Chondrocyte (in vitro differentiated cells): ENCODE measurements around the gene IDH1. TPM values are rescaled to one million over a fixed set of nuclear protein-coding genes. Genes with fewer than 3 reads are reported as not detected.

ENCODE experiments used
- DNase-seq: peaks from one replicate; pipeline ENCODE4 v3.0.0; 2021; ENCODE audit warnings: mixed read lengths, low spot score
- H3K27ac Mint-ChIP-seq: one replicate; pipeline ENCODE4 v1.8.0; 2021; ENCODE audit warnings: mild to moderate bottlenecking, moderate library complexity, mixed read lengths; ENCODE audit not compliant: unreplicated experiment
- H3K27me3 Mint-ChIP-seq: 2 replicates; pipeline ENCODE4 v1.8.0; 2021; ENCODE audit warnings: low read depth, mixed read lengths
- H3K36me3 Mint-ChIP-seq: 2 replicates; pipeline ENCODE4 v1.8.0; 2021; ENCODE audit warnings: low read depth, mixed read lengths
- H3K4me1 Mint-ChIP-seq: 2 replicates; pipeline ENCODE4 v1.8.0; 2021; ENCODE audit warnings: low read depth, mild to moderate bottlenecking, mixed read lengths
- H3K4me3 Mint-ChIP-seq: one replicate; pipeline ENCODE4 v1.8.0; 2021; ENCODE audit warnings: mild to moderate bottlenecking, moderate library complexity, mixed read lengths; ENCODE audit not compliant: unreplicated experiment
- H3K9me3 Mint-ChIP-seq: 2 replicates; pipeline ENCODE4 v1.8.0; 2021; ENCODE audit warnings: low read depth, mixed read lengths
- total RNA-seq: library from RNA; stranded (reverse); gene quantifications from 3 replicates; pipeline ENCODE4 v1.2.1, GENCODE V29; 2021
- TF ChIP-seq, protein P1 (sequence below): fragments of 200-600 bp; sonication (generic); IDR thresholded peaks from 2 replicates; pipeline ENCODE4 v1.5.0; 2021; ENCODE audit warnings: antibody characterized with exemption, mild to moderate bottlenecking, moderate library complexity

IDH1 gene
- total RNA-seq, 1 donor from 2014 or later, result 78.2 TPM

DNA sequence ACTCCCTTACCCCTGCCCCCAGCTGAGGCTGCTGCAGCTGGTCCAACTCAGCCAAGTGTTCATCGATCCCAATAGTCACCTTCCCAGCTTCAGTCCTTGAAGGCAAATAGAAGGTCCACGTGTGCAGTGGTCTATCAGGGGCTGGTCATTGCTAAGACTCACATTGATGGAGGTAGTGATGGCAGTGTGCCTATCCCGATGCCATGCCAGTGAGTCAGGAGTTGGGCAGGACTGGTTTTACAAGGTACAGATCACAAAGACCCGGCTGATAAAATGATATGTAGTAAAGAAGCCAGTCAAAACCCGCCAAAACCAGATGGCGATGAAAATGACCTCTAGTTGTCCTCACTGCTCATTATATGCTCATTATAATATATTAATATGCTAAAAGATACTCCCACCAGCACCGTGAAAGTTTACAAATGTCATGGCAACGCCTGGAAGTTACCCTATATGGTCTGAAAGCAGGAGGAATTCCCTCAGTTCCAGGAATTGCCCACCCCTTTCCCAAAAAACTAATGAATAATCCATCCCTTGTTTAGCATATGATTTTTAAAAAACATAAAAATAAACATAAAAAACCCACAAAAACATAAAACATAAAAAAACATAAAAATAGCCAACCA, 62.1 kb downstream of the IDH1 start:
- TF ChIP-seq, protein P1, sequence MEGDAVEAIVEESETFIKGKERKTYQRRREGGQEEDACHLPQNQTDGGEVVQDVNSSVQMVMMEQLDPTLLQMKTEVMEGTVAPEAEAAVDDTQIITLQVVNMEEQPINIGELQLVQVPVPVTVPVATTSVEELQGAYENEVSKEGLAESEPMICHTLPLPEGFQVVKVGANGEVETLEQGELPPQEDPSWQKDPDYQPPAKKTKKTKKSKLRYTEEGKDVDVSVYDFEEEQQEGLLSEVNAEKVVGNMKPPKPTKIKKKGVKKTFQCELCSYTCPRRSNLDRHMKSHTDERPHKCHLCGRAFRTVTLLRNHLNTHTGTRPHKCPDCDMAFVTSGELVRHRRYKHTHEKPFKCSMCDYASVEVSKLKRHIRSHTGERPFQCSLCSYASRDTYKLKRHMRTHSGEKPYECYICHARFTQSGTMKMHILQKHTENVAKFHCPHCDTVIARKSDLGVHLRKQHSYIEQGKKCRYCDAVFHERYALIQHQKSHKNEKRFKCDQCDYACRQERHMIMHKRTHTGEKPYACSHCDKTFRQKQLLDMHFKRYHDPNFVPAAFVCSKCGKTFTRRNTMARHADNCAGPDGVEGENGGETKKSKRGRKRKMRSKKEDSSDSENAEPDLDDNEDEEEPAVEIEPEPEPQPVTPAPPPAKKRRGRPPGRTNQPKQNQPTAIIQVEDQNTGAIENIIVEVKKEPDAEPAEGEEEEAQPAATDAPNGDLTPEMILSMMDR, result no peak
- Mint-ChIP-seq H3K4me3 (no peak overlapping the region), H3K4me1 (no peaks in the 10 kb centered on the region), H3K36me3 (no peaks in the 10 kb centered on the region), H3K27me3 (peaks cover 2% of the 10 kb centered on the region), H3K27ac (no peak overlapping the region), H3K9me3 (no peaks in the 10 kb centered on the region)
- DNase-seq, result no peak

DNA sequence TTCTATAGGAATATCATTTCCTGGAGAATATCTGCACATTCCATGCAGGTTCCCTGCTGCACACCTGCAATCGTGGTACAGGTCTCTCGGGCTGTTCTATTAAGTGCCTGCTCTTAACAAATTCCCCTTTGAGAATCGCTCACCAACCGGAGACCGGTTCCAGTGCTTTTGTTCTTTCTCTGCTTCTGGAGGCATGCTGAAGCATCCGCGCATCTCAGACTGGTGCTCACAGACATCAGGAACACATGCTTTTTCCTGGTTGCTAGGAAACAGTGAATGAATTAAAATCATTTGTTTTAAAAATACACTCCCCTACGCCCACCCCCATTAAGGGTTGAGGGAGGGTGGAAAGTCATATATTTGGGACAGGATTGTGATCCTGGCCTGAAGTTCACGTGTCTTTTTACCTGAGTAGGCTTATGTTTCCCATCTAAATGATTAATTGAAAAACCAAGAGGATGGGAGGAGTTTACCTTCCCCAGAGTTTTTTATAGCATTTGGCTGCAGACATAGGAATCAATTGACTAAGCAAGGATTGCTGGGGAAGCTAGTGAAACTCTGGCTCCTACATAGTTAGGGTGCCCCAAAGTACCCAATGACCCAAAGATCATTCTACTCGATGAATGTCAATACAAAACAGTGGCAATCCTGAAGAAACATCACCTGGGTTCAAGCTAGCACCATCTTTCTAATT, 64.9 kb downstream of the IDH1 start, which contains the start of gene C2orf80:
Gene C2orf80 (minus strand): TSS at position 221 of the 694 bp plus-strand sequence. CDS start 3,044 bp downstream, outside the sequence.
- peaks cover 10% of the 10 kb centered on the region for H3K27me3 Mint-ChIP-seq
- H3K4me1 Mint-ChIP-seq, result no peaks in the 10 kb centered on the region
- H3K9me3 Mint-ChIP-seq, result no peaks in the 10 kb centered on the region
- TF ChIP-seq, protein P1, result no peak
- no peak for DNase-seq
- H3K4me3 Mint-ChIP-seq, result no peak within 1 kb of the TSS
- H3K27ac Mint-ChIP-seq, result no peak within 1 kb of the TSS
- H3K36me3 Mint-ChIP-seq, result no peaks in the 10 kb centered on the region

DNA sequence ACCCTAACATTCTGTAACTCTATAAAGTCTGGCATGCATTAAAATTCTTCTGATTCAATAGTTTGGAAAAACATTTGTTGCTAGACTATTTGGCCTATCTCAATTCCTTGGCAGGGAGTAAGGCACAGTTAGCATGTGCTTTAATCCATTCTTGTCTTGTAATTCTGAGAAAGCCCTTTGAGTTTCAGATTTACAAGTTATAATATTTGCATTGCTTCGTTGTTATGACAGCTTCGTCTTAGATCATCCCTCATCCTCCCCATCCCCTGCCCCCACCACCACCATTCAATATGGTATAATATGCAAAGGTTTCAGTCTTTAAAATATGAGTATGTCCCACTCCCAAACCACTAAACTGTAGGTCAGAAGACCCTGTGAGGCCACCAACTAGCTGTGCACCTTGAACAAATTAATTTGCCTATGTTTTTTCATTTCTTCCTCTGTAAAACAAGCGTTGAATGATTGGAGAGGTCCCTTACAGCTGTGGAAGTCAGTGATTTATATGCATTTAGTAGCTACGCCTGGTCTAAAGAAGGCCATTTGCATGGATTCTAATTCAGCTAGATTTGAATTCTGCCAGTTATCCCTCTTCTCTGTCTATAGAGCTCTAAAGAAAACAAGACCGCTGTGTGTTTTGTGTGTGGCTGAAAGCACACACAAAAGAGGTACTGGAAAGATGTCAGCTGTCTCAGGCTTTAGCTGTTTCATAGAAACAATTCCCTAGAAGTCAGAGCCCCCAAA, 65.6 kb downstream of the IDH1 start:
- no peak overlapping the region for H3K27ac Mint-ChIP-seq
- DNase-seq, result no peak
- TF ChIP-seq, protein P1, result no peak
- no peaks in the 10 kb centered on the region for H3K9me3 Mint-ChIP-seq
- no peaks in the 10 kb centered on the region for H3K36me3 Mint-ChIP-seq
- H3K4me1 Mint-ChIP-seq, result no peaks in the 10 kb centered on the region
- H3K4me3 Mint-ChIP-seq, result no peak overlapping the region
- H3K27me3 Mint-ChIP-seq, result peaks cover 17% of the 10 kb centered on the region

DNA sequence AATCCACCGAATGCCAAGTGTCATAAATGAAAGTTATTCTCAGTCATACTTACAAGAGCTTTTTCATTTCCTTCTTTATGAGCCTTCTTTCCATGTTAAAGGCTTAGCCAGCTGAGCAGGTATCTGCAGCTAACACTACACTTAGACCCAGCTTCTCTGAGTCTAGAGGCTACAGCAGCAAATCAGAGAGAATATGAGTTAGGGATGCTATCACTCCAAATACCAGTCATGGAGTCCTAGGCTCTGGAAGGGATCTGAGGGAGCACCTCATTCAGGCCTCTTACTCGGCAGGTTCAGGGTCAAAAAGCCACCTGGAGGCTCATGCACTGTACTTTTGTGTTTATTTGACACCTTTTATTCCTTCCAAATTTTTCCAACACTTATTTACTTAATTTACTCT, 68.0 kb downstream of the IDH1 start:
- H3K4me1 Mint-ChIP-seq, result no peaks in the 10 kb centered on the region
- TF ChIP-seq, protein P1, result no peak
- no peak overlapping the region for H3K4me3 Mint-ChIP-seq
- no peaks in the 10 kb centered on the region for H3K9me3 Mint-ChIP-seq
- H3K27me3 Mint-ChIP-seq, result peaks cover 34% of the 10 kb centered on the region
- no peaks in the 10 kb centered on the region for H3K36me3 Mint-ChIP-seq
- no peak for DNase-seq
- no peak overlapping the region for H3K27ac Mint-ChIP-seq

DNA sequence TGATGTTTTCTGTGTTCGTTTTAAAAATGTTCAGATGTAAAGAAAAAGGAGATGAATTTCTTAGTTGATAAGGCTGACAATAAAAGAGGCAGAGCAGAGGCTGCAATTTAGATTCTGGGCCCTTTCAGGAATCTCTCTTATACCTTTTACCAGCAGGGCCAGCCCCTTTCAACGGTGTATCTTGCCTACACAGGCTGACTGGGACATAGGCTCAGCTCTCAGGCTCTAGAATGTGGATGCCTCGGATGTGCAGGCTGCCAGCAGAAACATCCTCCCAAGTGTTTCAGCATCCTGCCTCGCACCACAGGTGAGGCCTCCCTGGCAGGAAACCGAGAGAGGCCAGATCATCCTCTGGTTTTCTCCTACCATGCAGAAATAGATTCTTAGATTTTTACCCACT, 68.4 kb downstream of the IDH1 start:
- peaks cover 38% of the 10 kb centered on the region for H3K27me3 Mint-ChIP-seq
- H3K4me3 Mint-ChIP-seq, result no peak overlapping the region
- no peaks in the 10 kb centered on the region for H3K4me1 Mint-ChIP-seq
- no peaks in the 10 kb centered on the region for H3K36me3 Mint-ChIP-seq
- no peak for DNase-seq
- TF ChIP-seq, protein P1, result no peak
- no peaks in the 10 kb centered on the region for H3K9me3 Mint-ChIP-seq
- H3K27ac Mint-ChIP-seq, result no peak overlapping the region
